Measurements from ENCODE around the gene TTLL3.

The TTLL3 gene

DNA sequence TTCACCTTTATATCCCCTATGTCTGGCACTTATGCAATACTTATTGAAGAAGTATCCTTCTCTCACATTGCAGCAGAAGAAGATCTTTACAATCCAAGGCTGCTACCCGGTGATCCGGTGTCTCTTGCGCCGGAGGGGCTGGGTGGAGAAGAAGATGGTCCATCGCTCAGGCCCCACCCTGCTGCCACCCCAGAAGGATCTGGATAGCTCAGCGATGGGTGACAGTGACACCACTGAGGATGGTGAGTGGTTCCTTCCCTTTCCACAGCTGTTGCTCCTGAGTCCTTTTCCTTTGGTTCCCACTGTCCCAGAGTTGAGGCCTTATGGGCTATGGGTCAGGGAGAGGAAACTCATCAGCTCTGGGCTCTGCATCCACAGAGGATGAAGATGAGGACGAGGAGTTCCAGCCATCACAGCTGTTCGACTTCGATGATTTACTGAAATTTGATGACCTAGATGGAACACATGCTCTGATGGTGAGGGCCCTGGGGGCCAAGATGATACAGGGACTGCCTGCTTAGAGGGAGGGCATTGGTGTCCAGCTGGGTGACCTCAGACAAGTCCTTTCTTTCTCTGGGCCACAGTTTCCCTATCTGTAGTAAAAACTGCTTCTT, 2.9 kb downstream of the TTLL3 start:
- no peak overlapping the region for H3K4me3 ChIP-seq (replicated peaks in 1 of 2; ENCODE audit: low read depth in 2 of 2, low read length in 2 of 2)
- TF ChIP-seq, protein P1, sequence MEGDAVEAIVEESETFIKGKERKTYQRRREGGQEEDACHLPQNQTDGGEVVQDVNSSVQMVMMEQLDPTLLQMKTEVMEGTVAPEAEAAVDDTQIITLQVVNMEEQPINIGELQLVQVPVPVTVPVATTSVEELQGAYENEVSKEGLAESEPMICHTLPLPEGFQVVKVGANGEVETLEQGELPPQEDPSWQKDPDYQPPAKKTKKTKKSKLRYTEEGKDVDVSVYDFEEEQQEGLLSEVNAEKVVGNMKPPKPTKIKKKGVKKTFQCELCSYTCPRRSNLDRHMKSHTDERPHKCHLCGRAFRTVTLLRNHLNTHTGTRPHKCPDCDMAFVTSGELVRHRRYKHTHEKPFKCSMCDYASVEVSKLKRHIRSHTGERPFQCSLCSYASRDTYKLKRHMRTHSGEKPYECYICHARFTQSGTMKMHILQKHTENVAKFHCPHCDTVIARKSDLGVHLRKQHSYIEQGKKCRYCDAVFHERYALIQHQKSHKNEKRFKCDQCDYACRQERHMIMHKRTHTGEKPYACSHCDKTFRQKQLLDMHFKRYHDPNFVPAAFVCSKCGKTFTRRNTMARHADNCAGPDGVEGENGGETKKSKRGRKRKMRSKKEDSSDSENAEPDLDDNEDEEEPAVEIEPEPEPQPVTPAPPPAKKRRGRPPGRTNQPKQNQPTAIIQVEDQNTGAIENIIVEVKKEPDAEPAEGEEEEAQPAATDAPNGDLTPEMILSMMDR (IDR thresholded peaks at IDR 0.05; ENCODE audit: low read depth, low read length) = no peak
- DNase-seq (ENCODE audit: low read depth in 2 of 2) = no peak

DNA sequence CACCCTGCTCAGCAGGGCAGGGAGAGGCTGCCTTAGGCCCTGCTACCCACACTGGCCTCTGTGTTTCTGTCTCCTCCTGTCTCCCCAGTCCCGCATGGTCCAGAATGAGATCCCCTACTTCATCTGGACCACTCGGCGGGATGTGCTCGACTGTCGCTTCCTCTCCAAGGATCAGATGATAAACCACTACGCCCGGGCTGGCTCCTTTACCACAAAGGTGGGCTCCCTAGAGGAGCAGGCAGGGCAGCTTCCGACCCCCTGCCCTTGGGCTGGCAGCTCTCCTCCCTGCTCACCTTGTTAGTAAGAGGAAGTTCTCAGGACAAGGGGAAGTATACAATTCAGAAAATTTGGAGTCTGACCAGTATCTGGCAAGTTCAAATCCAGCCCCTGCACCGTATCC, 5.9 kb downstream of the TTLL3 start:
- TF ChIP-seq, protein P1 (IDR thresholded peaks at IDR 0.05; ENCODE audit: low read depth, low read length) = no peak

DNA sequence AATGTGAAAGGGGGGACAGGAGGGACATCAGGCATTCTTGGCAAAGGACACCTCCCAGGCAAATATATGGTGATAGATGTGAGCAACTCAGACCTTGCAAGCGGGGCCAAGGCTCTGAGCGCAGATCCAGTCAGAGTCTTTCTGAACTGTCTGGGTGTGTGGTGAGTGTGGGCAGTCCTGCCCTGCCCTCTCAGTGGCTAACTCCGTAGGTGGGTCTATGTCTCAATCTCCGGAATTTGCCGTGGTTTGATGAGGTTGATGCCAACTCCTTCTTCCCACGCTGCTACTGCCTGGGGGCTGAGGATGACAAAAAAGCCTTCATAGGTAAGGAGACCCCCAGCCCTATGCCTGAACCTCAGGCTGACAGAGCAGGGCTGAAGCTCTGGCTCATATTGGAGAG, 7.4 kb downstream of the TTLL3 start:
- TF ChIP-seq, protein P1 (IDR thresholded peaks at IDR 0.05; ENCODE audit: low read depth, low read length) = no peak
- no peak overlapping the region for H3K4me3 ChIP-seq (replicated peaks in 1 of 2; ENCODE audit: low read depth in 2 of 2, low read length in 2 of 2)
- DNase-seq (ENCODE audit: low read depth in 2 of 2) = no peak

More for the DNA sequence above, 5.9 kb downstream of the TTLL3 start:
- H3K4me3 ChIP-seq (replicated peaks in 1 of 2; ENCODE audit: low read depth in 2 of 2, low read length in 2 of 2) = no peak overlapping the region
- no peak for DNase-seq (ENCODE audit: low read depth in 2 of 2)

DNA sequence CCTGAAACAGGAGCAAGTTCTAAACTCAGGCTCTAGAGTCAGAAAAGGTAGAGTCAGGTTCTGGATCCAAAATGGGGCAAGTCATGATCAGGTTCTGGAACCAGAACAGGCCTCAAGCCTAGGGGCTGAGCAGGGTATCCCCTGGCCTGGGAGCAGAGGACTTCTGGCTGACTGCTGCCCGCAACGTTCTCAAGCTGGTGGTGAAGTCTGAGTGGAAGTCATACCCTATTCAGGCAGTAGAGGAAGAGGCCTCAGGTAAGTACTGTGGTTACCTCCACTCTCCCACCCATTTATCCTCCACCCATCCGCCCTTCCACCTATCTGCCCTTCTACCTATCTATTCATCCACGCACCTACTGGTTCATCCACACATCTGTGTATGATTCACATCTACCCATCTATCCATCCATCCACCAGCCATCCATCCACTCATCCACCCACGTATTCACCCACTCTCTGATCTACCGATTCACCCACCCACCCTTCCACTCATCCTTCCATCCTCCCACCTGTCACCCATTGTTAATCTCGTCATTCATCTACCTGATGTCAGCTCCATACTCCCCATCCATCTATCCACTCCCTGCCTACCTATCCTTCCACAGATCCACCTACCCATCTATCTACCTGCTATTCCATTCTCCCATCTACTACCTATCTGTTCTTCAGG, 8.7 kb downstream of the TTLL3 start:
- no peak overlapping the region for H3K4me3 ChIP-seq (replicated peaks in 1 of 2; ENCODE audit: low read depth in 2 of 2, low read length in 2 of 2)
- TF ChIP-seq, protein P1 (IDR thresholded peaks at IDR 0.05; ENCODE audit: low read depth, low read length) = no peak
- DNase-seq (ENCODE audit: low read depth in 2 of 2) = no peak

DNA sequence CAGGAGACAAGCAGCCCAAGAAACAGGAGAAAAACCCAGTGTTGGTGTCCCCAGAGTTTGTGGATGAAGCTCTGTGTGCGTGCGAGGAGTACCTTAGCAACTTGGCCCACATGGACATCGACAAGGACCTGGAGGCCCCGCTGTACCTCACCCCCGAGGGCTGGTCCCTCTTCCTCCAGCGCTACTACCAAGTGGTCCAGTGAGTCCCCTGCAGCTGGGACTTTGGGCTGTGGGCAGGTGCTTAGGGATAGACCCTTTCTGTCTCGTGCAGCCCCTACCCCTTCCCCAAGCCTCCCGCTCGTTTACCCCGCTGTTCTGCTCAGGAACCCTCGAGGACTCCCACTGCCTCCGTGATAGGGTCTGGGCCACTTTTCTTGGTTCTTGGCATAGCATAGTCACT, 10.5 kb downstream of the TTLL3 start:
- no peak overlapping the region for H3K4me3 ChIP-seq (replicated peaks in 1 of 2; ENCODE audit: low read depth in 2 of 2, low read length in 2 of 2)
- TF ChIP-seq, protein P1 (IDR thresholded peaks at IDR 0.05; ENCODE audit: low read depth, low read length) = no peak
- DNase-seq (ENCODE audit: low read depth in 2 of 2) = no peak

DNA sequence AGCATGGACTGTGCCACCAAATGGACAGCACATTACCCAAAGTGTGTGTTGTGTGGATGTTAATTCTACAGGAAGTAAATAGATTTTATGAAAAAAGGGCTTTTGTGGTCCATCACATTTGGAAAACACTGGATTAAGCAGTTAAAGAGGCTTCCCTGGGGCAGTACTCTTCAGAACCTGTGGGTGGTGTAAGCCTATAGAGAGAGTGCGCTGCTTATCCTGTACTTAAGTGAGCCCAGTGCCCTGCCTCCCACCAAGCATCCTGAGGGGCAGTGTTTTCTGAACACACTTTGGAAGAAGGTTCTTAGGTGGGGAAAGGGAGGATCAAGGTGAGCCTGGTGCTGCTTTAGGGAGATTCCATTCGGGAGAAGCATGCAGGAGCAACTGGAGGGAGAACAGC, 10.9 kb downstream of the TTLL3 start:
- peak; percentile 40 to 53 for DNase-seq (ENCODE audit: low read depth in 2 of 2)
- TF ChIP-seq, protein P1 (IDR thresholded peaks at IDR 0.05; ENCODE audit: low read depth, low read length) = peak; percentile 52
- no peak overlapping the region for H3K4me3 ChIP-seq (replicated peaks in 1 of 2; ENCODE audit: low read depth in 2 of 2, low read length in 2 of 2)

Data from cardiac fibroblast (primary cell).